GM21825 (cell line): ENCODE results near the gene SCGB1D4.
"Not testable (repeated sequence)": the region's sequence is repeated elsewhere in the genome, so short reads cannot be mapped to it uniquely, and the experiment has no call there.

Experiments
- ATAC-seq: cut with Tn5 transposase; IDR thresholded peaks from one replicate; pipeline ENCODE4 v1.9.1; 2021; ENCODE audit warnings: mild to moderate bottlenecking, moderate library complexity; ENCODE audit not compliant: unreplicated experiment

The SCGB1D4 gene, protein sequence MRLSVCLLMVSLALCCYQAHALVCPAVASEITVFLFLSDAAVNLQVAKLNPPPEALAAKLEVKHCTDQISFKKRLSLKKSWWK

DNA sequence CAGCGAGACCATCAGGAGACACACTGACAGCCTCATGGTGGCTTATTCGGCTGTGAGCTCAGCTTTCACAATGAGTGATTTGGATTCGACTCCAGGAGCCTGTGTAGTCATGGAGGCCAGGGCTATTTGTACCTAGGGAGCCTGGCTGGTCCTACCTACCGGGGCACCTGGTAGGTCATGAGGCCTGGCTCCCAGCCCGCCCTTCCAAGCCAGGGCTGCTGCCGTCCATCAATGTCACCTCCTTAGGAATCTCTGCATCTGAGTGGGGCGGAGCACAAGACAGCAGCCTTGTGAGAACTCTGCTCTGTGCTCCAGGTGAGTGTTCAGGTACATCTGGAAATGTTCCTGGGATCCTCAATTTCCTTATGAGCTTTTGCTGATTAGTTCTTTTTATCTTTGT, at the start of gene SCGB1D4:
Gene SCGB1D4 (minus strand): TSS at position 101 of the 400 bp plus-strand sequence. CDS start 65 bp downstream, at position 36.
- ATAC-seq: no peak

DNA sequence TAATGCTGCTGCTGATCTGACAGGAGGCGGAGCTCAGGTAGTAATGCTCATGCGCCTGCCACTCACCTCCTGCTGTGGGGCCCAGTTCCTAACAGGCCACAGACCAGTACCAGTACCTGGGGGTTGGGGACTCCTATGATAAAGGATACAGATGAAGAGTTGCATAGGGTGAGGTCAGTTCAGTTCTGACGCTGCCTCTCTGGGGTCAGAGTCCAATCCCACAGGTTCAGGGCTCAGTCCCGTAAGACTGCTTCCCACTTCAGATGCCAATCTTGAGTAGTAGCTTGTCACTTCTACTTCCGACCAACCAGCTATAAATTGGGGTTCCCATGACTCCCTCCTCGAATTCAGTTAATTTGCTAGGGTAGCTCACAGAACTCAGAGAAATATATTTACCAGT, 47.0 kb upstream of the SCGB1D4 start:
- no peak for ATAC-seq

DNA sequence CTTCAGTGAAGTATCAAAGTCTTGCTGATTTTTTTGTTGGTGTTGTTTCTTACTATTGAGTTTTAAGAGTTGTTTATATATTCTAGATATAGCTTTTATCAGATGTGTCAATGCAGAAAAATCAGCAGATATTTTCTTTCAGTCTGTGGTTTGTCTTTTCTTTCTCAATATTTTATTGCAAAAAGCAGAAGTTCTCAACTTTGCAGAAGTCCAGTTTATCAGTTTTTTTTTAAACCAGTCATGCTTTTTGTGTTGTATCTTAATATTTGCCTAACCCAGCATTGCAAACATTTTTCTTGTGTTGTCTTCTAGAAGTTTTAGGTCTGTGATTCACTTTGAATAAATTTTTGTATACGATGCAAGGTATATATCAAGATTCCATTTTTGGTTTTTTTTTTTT, 45.3 kb upstream of the SCGB1D4 start:
- ATAC-seq: no peak

DNA sequence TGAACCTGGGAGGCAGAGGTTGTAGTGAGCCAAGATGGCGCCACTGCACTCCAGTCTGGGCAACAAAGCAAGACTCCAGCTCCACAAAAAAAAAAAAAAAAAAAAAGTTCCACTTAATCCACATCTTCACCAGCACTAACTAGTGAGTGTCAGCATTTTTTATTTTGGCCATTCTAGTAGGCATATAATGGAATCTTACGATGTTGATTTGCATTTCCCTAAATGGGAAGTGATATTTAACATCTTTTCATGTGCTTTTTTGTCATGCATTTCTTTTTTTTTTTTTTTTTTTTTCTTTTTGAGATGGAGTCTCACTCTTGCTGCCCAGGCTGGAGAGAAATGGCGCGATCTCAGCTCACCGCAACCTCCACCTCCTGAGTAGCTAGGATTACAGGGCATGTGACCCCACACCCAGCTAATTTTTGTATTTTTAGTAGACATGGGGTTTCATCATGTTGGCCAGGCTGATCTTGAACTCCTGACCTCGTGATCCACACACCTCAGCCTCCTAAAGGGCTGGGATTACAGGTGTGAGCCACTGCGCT, 44.8 kb upstream of the SCGB1D4 start:
- not testable (repeated sequence) for ATAC-seq

DNA sequence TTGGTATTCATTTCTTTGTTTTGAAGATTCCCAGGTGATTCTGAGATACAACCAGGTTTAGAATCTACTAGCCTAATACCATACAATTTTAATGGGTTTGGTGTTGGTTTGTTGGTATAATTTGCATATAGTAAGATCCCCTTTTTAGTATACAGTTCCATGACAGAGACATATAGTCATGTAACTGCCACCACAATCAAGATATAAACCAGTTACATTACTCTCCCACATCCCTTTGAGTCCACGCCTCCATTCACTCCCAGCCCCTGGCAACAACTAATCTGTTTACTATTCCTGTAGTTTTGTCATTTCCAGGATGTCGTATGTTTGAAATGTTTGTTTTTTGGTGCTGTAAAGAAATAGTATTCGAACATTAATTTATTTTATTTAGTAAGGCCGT, 42.7 kb upstream of the SCGB1D4 start:
- ATAC-seq: no peak

DNA sequence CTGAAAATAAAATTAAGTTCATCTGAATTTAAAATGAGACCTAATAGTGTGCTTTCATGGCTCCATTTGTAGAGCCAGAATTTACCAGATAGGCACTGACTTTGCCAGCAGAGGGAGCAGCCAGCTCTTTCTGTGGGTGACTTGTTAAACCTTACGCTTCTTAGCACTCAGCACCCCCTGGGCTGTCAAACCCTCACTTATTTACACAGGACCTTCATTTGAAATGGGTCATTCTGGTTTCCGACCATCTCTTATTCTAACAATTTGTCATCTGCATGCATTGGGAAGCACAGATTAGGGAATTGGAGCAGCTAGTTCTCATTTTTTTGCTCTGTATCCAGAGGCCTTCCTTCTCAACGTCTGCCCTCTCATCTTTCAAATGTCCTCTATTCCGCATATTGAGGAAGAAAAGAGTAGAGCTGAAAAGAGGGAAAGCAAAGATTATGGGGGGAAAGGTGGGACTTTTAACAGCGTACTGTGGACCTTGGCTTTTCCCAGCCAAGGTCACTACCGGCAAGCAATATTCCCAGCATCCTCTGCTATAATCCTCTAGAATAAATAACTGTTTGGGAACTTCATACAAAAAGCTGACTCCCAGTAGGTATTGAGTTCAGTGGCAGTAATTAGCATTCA, 41.5 kb upstream of the SCGB1D4 start:
- no peak for ATAC-seq

DNA sequence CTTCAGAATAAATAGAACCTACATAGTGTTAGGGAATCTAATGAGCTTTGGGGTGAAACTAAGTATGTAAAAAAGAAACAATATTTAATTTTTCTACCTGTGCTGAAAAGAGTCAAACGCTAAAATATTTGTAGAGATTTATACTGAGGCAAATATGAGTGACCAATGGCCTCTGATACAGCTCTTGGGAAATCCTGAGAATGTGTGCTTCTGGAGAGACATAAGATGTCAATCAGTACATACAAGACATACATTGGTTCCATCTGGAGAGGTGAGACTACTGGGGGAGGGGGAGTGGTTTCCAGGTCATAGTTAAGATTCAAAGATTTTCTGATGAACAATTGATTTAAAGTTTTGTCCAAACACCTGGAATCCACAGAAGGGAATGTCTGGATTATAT, 39.3 kb upstream of the SCGB1D4 start:
- ATAC-seq: no peak

DNA sequence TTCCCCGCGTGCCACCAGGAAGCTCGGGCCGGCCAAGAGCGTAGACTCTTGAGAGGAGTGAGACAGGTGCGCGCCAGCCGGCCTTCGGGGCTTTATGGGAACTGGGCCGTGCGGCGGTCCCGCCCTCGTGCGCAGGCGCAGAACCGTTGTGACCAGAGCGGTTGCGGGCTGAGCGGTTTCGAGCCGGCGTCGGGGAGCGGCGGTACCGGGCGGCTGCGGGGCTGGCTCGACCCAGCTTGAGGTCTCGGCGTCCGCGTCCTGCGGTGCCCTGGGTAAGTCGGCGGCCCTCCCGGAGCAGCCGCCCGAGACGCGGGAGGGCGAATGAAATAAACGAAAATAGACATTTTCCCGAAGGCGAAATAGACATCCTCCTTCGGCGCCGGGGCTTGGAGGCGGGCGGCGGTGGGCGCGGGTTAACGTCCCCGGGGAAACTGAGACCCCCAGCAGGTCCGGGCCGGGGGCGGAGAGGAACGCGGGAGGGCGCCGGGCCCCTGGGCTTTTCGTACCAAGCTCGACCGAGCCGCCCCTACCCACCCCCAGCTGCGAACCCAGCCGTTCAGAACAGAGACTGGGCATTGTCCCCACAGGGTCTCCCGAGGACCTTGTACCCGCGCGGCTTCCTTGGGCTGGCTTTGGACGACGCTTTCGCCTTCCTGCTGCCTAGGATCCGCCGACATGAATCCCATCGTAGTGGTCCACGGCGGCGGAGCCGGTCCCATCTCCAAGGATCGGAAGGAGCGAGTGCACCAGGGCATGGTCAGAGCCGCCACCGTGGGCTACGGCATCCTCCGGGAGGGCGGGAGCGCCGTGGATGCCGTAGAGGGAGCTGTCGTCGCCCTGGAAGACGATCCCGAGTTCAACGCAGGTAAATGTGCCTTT, 38.7 kb upstream of the SCGB1D4 start, which contains the start of gene ASRGL1:
Gene ASRGL1 (plus strand): TSS at position 146 of the 879 bp plus-strand sequence. CDS start 530 bp downstream, at position 676.
- peak; percentile 76 for ATAC-seq

DNA sequence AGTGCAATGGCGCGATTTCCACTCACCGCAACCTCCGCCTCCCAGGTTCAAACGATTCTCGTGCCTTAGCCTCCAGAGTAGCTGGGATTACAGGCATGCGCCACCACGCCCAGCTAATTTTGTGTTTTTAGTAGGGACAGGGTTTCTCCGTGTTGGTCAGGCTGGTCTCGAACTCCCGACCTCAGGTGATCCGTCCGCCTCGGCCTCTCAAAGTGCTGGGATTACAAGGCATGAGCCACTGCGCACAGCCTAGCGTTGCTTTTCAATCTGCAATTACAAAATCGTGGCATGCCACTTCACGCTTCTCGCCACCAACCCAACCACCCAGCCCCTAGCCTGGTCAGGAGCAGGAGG, 38.1 kb upstream of the SCGB1D4 start:
- not testable (repeated sequence) for ATAC-seq

DNA sequence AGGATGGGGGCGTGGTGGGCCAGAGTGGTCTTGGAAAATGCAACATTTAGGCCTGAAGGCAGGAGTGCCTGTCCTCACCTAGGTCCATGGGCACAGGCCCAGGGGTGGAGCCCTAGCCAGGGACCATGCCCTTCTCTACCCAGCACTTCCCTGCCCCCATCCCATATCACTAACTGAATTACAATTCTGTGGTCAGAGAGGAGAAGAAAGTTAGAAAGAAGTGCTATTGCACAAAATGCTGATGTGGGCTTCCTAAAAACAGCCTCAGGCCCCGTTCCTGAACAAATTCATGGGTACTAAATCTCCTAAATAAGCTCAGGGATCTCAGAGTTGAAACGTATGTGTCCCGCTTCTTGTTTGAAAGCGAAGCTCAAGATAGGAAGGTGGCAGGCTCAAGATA, 34.9 kb upstream of the SCGB1D4 start:
- ATAC-seq: no peak

DNA sequence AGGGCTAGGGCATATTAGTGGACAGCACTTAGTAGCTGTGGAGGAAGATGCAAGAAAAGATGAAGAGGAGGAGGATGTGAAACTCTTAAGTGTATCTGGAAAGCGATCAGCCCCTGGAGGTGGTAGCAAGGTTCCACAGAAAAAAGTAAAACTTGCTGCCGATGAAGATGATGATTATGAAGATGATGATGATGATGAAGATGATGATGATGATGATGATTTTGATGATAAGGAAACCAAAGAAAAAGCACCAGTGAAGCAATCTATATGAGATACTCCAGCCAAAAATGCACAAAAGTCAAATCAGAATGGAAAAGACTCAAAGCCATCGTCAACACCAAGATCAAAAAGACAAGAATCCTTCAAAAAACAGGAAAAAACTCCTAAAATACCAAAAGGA, 32.4 kb upstream of the SCGB1D4 start:
- not testable (repeated sequence) for ATAC-seq

DNA sequence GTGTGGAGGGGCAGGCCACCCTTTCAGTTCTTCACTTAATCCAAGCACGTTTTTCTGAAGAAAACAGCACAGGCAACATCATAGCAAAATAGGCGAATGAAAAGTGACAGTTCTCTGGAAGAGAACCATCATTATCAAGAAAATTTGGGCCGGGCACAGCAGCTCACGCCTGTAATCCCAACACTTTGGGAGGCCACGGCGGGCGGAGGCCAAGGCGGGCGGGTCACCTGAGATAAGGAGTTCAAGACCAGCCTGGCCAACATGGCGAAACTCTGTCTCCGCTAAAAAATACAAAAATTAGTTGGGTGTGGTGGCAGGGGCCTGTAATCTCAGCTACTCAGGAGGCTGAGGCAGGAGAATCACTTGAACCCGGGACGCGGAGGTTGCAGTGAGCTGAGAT, 28.7 kb upstream of the SCGB1D4 start:
- not testable (repeated sequence) for ATAC-seq

DNA sequence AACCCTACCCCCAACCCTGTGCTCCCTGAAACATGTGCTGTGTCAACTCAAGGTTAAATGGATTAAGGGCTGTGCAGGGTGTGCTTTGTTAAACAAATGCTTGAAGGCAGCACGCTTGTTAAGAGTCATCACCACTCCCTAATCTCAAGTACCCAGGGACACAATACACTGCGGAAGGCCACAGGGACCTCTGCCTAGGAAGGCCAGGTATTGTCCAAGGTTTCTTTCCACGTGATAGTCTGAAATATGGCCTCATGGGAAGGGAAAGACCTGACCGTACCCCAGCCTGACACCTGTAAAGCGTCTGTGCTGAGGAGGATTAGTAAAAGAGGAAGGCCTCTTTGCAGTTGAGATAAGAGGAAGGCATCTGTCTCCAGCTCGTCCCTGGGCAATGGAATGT, 27.8 kb upstream of the SCGB1D4 start:
- ATAC-seq: not testable (repeated sequence)

DNA sequence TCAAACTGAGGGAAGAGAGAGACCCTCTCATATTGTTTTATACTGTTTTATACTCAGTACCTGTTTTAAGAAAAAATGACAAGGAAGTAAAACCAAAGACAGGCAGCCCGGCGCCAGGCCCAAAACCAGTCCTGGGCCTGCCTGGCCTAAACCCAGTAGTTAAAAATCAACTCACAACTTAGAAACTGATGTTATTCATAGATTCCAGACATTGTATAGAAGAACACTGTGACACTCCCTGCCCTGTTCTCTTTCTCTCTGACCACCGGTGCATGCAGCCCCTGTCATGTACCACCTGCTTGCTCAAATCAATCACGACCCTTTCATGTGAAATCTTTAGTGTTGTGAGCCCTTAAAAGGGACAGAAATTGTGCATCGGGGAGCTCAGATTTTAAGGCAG, 26.9 kb upstream of the SCGB1D4 start:
- not testable (repeated sequence) for ATAC-seq

DNA sequence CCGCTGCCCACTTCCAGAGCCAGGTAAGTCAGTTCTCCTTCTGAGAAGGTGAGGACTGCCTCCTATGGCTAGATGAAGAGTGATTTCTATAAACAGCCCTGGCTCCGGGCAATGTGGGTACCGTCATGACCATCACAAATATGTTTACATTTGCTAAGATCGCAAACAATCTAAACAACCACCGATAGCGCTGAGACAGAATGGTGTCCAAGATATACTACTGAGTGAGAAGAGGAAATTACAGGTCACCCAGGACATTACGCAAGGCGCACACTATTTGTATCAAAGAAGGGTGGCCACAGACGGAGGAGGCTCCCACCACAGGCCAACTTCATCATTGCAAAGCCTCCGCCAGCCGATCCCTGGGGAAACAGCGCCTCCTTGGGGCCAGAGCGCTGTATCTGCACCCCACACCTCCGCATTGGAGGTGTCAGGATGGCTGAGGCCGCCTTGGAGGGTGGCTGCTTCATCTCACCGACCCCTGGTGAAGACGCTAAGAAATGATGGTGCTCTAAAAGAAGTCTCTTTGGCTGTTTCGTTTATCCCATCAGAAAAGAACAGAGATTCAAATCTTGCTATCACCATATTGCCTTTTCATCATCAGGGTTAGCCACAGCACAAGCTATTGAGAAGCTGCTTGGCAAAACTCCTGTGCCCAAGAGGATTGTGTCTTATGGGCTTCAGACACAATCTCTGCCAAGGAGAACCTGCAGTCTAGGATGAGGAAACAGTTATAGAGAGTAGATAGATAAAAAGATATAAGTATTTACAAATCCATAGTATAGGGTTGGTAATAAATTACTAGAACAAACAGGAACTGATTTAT, 26.1 kb upstream of the SCGB1D4 start:
- no peak for ATAC-seq

DNA sequence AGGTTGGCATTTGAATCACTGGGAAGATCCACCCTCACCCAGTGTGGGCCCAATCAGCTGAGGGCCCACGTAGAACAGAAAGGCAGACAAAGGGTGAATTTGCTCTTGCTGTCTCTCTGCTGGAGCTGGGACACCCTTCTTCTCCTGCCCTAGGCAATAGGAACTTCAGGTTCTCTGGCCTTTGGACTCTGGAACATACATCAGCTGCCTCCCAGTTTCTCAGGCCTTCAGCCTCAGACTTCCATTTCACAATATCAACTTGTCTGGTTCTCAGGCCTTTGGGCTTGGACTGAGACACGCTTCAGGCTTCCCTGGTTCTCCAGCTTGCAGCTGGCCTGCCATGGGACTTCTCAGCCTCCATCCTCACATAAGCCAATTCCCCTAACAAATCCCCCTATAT, 23.6 kb upstream of the SCGB1D4 start:
- ATAC-seq: no peak

DNA sequence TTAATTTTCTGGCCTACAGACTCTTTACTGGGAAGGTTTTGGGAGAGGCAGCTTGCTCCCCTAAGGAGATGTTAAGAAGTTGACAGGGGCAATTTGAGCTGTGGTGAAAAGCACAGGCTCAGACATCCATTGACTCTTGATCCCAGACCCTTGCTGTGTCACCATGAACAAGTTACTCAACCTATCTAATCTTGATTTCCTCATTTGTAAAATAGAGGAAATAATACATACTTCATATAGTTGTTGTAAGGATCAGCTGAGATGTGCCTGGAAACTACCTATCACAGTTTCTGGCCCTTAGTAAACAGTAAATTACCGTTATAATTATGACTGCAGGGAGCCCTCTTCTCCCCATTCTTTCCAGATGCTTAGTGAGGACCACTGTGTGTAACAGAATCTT, 16.6 kb upstream of the SCGB1D4 start:
- no peak for ATAC-seq

DNA sequence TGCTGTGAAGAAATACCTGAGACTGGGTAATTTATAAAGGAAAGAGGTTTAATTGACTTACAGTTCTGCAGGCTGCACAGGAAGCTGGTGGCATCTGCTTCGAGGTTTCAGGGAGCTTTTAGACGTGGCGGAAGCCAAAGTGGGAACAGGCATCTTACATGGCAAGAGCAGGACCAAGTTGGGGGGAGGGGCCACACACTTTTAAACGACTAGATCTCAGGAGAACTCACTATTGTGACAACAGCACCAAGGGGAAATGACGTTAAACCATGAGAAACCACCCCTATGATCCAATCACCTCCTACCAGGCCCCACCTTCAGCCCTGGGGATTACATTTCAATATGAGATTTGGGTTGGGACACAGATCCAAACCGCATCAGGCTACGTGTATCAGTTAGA, 11.1 kb upstream of the SCGB1D4 start:
- no peak for ATAC-seq

DNA sequence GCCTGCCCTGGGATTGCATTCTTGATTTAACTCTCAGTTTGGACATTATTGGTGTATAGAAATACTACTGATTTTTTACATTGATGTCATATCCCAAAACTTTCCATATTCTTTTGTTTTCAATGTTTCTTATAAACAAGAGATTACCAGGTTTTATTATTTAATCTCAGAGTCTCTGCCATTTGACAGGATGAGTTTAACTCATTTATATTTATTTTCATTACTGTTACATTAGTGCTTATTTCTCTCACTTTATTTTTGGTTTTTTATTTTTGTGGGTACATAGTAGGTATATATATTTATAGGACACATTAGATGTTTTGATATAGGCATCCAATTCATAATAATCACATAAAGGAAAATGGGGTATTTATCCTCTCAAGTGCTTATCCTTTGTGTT, 9.1 kb upstream of the SCGB1D4 start:
- ATAC-seq: no peak

DNA sequence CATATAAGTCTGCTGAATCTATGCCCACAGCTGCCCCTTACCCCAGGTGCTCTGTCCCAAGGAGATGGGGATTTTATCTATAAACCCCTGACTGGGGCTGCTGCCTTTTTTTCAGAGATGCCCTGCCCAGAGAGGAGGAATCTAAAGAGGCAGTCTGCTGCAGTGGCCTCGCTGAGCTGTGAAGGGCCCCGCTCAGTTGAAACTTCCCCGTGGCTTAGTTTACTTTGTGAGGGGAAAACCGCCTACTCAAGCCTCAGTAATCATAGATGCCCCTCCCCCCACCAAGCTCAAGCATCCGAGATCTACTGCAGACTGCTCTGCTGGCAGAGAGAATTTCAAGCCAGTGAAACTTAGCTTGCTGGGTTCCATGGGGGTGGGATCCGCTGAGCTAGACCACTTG, 7.4 kb upstream of the SCGB1D4 start:
- ATAC-seq: no peak

DNA sequence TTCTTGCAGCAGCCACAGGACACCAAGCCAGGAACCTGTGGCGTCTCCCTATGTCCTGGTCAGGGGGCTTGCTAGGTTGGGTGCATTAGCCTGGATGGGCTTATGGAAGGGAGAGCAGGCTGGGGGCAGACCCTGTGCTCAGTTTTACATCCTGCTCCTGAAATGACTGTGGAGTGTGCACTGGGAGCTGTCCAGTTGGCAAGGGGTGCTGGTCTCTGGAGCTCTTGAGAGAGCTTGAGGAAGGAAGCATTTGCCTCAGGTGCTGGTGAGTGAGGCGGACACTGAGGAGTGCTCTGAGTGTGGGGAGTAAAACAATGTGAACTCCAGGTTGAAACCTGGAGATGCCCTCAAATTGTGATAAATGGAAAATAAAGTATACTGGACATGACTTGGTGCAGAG, 3.4 kb downstream of the SCGB1D4 start:
- no peak for ATAC-seq
